Measurements from ENCODE around the gene FIBIN.
"Not testable (repeated sequence)": the region's sequence is repeated elsewhere in the genome, so short reads cannot be mapped to it uniquely, and the experiment has no call there.

Gene FIBIN

DNA sequence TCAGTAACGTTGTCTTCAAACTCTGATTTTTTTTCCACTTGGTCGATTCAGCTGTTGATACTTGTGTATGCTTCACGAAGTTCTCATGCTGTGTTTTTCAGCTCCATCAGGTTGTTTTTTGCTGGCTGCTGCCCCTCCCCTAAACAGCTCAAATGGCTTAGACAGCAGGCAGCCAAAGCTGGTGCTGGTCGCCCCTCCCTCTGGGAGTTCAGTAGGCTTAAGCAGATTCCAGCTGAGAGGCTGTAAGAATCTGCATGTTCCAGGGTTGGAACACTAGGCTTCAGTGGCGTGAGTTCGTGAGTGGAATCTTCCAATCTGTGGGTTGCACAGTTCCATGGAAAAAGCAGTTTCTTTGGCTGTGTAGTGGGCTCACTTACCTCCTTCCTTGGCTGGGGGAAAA, 10.3 kb upstream of the FIBIN start:
- FAIRE-seq = no peak

GRCh38 chr11:26985470-26985869, 8.4 kb upstream of the FIBIN start:
- no peak for FAIRE-seq

- no peak for FAIRE-seq
These were observed 8.0 kb upstream of the FIBIN start for GRCh38 chr11:26985943-26986342.

GRCh38 chr11:26987272-26987671, 6.6 kb upstream of the FIBIN start:
- no peak for FAIRE-seq

- FAIRE-seq = no peak
These were observed 6.2 kb upstream of the FIBIN start for GRCh38 chr11:26987731-26988130.

GRCh38 chr11:26992031-26992541, 1.8 kb upstream of the FIBIN start:
- no peak for FAIRE-seq

DNA sequence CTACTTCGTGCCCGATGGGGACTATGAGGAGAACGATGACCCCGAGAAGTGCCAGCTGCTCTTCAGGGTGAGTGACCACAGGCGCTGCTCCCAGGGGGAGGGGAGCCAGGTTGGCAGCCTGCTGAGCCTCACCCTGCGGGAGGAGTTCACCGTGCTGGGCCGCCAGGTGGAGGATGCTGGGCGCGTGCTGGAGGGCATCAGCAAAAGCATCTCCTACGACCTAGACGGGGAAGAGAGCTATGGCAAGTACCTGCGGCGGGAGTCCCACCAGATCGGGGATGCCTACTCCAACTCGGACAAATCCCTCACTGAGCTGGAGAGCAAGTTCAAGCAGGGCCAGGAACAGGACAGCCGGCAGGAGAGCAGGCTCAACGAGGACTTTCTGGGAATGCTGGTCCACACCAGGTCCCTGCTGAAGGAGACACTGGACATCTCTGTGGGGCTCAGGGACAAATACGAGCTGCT, 751 bp downstream of the FIBIN start:
- FAIRE-seq = no peak

DNA sequence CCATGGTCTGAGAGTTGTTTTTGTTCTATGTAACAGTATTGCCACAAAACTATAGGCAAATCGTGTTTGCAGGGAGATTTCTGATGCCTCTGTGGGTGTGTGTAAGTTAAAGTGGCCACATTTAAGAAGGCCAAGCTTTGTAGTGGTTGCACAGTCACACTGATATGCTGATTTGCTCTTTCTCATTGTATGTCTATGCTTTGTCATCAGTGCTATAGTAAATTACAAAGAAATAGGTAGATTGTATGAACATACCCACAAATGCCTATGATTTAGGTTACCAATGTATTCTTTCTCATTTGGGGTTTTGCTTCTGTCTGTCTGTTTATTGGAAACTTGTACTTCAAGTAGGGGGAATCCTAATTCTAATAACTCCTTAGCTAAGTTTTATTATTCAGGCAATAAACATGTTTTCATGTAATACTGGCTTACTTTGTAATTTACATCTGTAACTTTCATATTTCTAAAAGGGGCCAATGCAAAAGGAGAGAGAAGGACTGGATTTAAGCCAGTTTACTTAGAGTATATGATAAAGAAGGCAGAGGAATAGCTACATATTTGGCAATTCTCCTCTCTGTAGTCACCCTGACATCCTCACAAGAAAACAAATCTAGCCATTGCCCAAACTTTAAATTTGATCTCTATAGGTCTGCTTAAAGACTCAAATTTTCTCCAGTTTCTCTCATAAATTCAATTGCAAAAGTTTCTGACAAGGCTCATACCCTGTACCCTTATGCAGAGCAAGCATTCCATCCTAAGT, 2.0 kb downstream of the FIBIN start:
- FAIRE-seq = no peak

- no peak for FAIRE-seq
These were observed 3.5 kb downstream of the FIBIN start for GRCh38 chr11:26997378-26997777.

DNA sequence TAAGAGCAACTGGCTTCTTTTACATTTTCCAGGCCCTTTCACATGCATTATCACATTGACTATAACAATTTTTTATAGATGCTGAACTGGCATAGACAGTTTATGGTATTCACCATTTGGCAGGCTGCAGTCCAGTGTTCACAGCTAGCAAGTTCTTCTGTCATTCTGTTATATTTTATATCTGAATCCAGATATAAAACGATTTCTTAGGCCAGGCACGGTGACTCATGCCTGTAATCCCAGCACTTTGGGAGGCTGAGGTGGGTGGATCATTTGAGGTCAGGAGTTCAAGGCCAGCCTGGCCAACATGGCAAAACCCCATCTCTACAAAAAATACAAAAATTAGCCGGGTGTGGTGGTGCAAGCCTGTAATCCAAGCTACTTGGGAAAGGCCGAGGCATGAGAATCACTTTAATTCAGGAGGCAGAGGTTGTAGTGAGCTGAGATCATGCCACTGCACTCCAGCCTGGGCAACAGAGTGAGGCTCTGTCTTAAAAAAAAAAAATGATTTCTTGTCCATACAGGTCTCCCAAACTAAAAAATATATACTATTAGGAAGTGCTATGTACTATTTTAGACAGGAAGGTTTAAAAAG, 7.3 kb downstream of the FIBIN start:
- FAIRE-seq = not testable (repeated sequence)

GRCh38 chr11:27002431-27002830, 8.5 kb downstream of the FIBIN start:
- FAIRE-seq = no peak

- FAIRE-seq = no peak
These were observed 8.9 kb downstream of the FIBIN start for GRCh38 chr11:27002838-27003237.

GRCh38 chr11:27004103-27004502, 10.2 kb downstream of the FIBIN start:
- FAIRE-seq = no peak

DNA sequence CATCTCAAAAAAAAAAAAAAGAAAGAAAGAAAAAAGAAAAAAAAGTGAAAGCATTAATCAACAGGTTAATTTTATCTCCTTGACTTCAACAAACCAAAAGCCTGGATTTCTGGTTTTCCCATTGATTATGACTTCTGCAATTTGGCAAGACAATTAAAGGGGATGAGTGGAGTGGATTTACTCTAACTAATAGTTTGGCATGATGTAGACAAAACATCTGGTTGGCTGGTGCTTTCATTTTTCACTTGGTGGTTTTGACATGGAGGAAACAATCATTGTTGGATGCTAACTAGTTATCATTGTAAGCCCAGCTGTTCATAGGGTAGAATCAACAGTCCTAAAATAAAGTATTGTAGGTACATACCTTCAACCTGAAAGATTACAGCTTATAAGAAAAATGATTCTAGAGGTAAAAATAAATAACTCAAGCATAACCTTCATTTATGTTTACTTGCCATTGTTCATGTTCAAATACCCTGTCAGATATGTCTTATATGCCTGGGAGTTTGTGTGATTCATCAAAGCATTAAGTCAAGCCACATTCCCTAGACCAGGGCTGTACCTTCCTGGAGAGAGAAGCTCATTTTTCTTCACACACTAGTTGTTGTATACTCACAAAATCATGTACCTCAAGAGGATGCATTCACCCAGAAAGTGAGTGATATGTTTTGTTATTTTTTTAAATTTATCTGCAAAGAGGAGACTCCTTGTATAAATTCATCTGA, 15.1 kb downstream of the FIBIN start:
- FAIRE-seq = no peak

DNA sequence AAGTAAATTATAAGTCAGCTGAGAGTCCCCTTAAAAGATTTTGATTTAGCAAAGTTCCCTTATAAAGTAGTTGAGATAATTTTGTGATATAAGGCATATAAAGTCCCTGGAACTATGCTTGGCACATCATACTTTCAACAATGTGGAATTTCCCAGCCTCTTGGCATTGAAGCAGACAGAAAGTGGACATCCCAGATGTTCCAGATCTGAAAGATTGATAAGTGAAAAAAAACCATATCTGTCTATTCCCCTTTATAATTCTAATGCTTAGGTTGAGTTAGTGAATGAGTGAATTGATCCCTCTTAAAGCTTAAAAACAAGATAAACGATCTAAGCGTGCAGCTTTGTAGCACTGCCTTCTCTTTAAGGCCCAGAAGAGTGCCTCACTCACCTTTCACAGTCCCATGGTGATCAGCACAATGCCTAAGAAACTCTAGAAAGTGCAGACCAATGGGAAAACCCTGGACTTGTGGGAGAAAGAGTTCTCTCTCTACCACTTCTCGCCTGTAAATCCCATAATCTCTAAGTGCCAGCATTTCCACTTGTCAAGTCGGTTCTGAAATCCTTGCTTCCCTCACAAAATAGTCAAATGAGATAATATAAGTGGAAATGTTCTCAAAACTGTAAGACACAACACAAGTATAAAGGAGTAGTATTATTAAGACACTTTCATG, 17.8 kb downstream of the FIBIN start:
- FAIRE-seq = no peak

DNA sequence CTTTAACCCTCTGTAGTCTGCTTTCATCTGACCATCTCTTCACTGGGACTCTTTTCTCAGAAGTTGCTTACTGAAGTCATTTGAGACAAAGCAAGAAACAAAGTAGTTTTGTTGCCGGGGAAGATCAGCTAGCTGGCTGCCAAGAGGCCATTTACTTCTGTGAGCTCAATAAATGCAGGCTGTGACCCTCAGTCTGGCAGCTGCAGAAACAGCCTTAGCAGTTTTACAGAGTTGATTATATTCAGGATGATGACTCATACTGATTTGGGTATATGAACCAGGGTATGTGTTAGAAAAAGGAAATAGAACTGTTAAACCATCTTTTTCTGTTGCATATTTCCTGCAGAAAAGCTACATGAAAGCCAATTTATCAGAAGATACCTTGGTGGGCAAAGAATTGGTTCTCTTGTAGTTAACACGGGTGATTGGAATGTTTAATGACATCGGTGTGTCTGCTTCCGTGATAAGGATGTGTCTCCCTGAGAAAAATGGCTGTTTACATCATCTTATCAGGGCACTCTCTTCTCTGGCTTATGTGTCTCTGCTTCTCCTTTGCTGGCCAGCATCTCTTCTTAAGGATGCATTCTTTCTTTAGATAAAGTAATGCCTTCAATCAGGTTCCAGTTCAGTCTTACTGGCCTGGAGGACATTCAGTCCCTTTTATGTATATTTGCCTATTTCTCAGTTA, 18.5 kb downstream of the FIBIN start:
- FAIRE-seq = no peak

GRCh38 chr11:27013781-27014361, 20.0 kb downstream of the FIBIN start:
- FAIRE-seq = no peak

GRCh38 chr11:27018902-27019529, 25.1 kb downstream of the FIBIN start:
- no peak for FAIRE-seq

- FAIRE-seq = no peak
These were observed 26.8 kb downstream of the FIBIN start for GRCh38 chr11:27020751-27021150.

DNA sequence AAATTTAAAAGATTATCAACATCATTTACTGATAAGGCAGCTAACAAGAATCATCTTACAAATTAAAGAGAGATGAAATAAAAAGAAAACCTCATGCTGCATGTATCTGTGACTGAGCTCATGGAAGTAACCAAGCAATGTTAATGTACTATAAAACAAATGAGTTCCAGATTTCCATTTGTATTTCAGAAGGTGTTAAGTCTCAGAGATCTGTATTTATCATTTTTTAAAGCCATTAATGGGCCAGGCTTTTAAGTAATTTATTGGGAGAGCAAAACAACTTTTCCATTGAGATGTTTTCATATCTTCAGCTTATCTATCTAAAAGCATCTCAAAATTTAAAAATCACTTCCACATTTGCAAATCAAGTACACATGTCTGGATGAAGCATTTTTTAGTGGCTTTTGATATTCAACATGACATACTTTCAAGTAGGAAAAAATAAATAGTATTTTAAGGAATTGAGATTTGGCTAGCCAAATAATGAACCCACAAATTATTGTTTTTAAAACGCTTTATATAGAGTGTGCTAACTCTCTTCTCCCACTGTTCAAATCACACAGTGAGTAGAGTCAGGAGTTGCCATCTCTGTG, 28.8 kb downstream of the FIBIN start:
- no peak for FAIRE-seq

- no peak for FAIRE-seq
These were observed 31.0 kb downstream of the FIBIN start for GRCh38 chr11:27024865-27025264.

All from colon (tissue), 2 donors.